Hepatocyte (in vitro differentiated cells): Measurements from ENCODE around the gene USP14.

ENCODE experiments used
- EZH2 ChIP-seq: fragments of 200-600 bp; sonication (generic); IDR thresholded peaks from 2 replicates; pipeline ENCODE4 v1.6.1; 2016; ENCODE audit warnings: antibody characterized with exemption, mild to moderate bottlenecking, borderline replicate concordance
- TF ChIP-seq, protein P1 (sequence below): fragments of 200-600 bp; sonication (generic); IDR thresholded peaks from 2 replicates; pipeline ENCODE4 v1.5.1; 2016; ENCODE audit warnings: antibody characterized with exemption, mild to moderate bottlenecking; ENCODE audit not compliant: poor library complexity

DNA sequence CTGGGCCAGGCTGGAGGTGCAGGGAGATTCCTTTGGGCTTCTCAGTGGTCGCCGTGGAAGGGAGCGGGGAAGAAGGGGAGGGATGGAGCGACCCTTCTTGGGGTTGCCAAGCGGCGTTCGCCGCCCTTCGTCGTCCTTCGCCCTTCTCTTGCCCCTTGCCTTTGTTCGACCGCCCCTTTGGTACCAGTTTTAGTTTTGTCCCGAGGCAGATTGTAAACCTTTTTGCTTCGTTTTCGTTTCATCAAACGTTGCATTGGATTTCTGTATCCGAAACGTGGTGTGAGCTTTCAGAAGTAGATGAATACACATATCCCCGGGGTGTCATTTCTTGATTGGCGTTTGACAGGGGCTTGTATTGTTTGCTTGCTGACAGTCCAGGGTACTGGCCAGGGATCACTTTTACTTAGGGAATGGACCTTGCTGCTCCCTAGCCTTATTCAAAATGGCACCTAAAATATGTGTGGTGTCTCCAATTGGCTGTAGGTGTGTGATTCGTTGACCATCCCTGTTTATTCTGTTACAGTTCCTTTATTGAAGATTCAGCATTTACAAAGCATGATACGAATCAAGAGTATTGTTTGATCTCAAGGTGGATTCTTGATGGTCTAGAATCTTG is 788 bp downstream of the USP14 start:
- TF ChIP-seq, protein P1, sequence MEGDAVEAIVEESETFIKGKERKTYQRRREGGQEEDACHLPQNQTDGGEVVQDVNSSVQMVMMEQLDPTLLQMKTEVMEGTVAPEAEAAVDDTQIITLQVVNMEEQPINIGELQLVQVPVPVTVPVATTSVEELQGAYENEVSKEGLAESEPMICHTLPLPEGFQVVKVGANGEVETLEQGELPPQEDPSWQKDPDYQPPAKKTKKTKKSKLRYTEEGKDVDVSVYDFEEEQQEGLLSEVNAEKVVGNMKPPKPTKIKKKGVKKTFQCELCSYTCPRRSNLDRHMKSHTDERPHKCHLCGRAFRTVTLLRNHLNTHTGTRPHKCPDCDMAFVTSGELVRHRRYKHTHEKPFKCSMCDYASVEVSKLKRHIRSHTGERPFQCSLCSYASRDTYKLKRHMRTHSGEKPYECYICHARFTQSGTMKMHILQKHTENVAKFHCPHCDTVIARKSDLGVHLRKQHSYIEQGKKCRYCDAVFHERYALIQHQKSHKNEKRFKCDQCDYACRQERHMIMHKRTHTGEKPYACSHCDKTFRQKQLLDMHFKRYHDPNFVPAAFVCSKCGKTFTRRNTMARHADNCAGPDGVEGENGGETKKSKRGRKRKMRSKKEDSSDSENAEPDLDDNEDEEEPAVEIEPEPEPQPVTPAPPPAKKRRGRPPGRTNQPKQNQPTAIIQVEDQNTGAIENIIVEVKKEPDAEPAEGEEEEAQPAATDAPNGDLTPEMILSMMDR: no peak
- no peak for TF ChIP-seq EZH2
